Left forelimb (tissue), 1 donor: ENCODE results near the gene PDCD7.
"Not testable (repeated sequence)": the region's sequence is repeated elsewhere in the genome, so short reads cannot be mapped to it uniquely, and the experiment has no call there.

ENCODE experiments used
- DNase-seq: peaks from one replicate; pipeline ENCODE4 v3.0.0-alpha.2; 2018; ENCODE audit warnings: low spot score

The PDCD7 gene

GRCh38 chr15:65091946-65092770, 41.5 kb downstream of the PDCD7 start:
- DNase-seq, result no peak

GRCh38 chr15:65089206-65089824, 44.3 kb downstream of the PDCD7 start:
- DNase-seq, result no peak

GRCh38 chr15:65088643-65089021, 45.0 kb downstream of the PDCD7 start:
- no peak for DNase-seq

GRCh38 chr15:65087873-65088642, 45.5 kb downstream of the PDCD7 start:
- DNase-seq, result no peak

DNA sequence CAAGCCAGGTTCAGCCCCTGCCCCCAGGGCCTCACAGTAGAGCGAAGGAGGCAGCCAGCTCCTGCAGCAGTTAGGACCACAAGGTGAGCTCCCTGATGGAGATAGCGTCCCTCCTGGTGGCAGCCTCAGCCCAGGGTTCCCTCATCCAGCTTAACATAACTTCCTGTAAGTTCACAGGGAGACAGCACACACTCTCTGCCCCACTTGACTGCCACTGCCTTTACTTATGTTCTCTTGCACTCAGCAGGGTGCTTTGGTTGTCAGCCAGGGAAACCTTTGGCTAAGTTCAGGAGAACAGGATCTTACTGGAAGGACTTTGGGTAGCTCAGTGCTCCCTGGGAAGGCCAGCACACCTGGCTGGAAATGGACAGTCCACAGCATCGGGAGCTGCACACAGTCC, 46.2 kb downstream of the PDCD7 start:
- no peak for DNase-seq

GRCh38 chr15:65086680-65087111, 46.9 kb downstream of the PDCD7 start:
- DNase-seq, result no peak

DNA sequence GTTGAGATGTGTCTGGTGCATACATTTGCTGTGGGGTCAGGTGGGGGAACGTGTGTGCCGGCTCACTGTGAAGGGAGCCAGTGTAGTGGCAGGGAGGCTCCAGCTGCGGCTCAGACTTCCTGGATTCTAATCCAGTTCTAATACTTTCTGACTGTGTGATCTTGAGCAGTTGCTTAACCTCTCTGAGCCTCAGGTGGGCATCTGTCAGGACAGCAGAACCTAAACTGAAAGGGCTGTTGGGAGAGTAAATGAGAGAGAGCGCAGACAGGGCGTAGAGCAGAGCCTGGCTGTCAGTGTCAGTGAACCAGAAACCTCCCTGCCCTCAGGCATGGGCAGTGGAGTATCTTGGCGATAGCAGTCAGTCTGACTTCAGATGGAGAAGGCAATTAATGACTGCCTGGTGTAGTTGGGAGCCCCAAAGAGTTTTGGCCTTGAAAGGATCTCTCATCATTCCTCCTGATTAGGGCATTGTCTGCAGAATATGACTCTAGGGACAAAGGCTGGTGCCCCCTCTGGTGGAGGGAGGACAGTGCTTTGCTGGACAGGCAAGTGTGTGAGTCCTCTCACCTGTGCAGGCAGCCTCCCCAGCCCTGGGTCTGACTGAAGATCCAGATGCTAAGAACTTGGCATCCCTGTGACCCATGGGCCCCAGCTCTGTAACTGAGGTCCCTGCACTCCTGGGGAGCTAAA, 47.5 kb downstream of the PDCD7 start:
- DNase-seq, result no peak

DNA sequence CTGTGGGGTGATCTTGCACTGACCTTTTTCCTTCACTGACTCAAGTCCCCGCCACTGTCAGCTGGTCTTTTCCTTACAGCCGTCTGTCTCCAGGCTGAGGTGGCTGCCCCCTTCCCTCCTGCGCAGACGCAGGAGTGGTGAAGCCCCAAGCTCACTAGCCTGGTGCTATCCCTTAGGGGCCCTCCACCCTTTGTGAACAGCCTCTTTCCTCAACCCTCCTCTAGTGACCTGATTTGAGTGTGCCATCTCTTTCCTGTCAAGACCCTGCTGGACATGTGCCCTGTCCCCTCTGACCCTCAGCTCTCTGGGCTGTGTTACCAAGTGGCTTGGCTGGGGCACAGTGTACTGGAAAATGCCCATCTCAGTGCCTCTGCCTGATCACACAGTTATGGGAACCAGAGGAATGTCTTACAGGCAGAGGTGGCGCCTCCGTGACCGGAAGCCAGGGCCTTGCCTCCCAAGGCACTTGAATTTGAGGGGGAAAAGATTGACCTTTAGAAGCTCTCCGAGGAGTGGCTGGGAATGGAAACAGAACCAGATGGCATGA, 48.3 kb downstream of the PDCD7 start:
- no peak for DNase-seq

GRCh38 chr15:65084500-65085206, 49.0 kb downstream of the PDCD7 start:
- DNase-seq, result no peak

DNA sequence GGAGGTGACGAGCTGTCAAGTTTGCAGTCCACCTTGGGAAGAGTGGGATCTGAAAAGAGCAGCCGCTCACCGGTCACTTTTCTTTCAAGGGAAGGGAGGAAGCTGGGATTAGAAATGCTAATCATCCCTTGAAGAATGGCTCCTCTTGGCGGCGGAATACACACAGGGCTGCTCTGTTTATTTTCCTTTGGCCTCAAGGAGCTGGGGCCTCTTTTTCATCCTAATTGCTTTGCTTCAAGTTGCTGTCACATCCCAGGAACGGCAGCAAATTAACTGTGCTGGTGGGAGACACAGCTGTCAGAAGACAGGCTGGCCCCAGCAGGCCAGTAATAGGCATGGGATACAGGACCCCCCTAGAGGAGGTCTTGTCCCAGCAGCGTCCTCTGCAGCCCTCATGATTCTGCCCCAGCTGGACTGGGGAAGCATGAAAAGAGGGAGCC, 50.3 kb downstream of the PDCD7 start:
- DNase-seq, result no peak

DNA sequence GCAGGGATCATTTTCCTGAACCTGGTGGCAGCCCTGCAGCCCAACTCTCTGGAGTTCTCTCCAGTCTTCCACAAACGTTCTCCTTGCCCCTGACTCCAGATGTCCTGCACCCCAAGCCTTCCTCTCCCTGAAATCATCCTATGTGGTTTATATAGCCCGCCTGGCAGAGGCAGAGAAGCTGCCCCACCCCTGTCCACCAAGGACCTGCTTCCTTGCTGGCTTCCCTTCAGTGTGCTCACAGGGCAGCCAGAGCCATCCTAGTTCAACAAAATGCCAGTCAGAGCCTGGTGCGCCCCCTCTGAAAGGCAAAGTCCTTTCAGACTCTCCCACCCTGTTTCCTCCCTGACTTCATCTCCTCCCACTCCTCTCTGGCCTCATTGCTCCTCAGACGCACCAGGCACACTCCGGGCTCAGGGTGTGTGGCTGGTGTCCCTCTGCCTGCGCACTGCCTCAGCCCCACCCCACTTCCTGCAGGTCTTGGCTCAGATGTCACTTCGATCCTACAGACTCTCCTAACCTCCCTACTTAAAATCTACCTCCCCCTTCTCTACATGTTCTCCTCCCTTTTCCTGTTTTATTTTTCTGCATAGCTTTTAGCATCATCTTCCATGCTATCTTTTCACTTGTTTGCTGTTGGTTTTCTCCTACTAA, 51.2 kb downstream of the PDCD7 start:
- DNase-seq, result no peak

DNA sequence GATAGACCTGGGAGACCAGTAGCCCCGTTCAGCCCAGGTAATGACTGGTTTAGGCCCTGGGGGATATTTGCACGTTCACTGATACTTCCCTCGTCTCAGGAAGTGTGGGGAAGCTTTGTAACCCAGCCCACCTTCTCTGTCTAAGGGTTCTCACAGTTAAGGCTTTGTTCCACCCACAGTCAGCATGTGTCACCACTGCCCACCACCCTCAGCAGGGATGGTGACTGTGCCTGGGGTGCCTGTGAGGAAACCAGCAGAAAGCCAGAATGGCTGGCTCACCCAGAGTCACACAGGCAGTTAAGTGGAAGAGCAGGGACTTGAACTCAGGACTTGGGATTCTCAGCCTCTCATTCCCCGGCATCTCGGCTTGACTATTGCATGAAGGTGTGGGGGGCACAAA, 51.9 kb downstream of the PDCD7 start:
- DNase-seq, result no peak

GRCh38 chr15:65081270-65081669, 52.3 kb downstream of the PDCD7 start:
- no peak for DNase-seq

DNA sequence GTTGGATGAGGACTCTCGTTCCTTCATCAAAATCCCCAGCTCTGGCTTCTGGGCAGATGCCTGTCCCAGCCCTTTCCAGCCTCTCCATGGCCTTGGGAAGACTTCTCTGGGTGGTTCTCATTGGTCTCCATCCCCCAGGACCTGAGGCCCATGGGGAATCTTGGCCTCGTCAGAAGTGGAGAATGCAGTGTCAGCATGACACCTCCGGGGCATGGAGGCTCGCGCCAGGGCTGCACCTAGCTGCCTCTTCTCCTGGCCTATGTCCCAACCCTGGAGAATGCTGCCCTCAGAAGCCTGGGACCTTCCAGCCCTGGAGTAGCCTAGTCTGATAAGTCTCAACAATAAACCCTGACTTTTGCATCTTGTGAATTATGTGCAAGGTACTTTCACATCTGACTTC, 54.0 kb downstream of the PDCD7 start:
- no peak for DNase-seq

DNA sequence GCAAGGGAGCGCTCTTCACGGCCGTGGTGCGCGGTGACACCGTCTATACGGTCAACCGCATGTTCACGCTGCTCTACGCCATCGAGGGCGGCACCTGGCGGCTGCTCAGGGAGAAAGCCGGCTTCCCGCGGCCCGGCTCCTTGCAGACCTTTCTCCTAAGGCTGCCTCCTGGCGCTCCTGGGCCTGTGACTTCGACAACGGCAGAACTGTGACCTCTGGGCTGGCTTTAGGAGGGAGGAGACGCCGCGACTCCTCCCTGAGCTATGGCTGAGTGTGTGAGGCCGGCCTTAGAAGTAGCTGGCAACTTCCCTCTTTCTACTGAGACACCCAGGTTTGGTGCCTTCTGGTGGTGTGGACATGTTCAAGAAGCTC, 55.6 kb downstream of the PDCD7 start:
- DNase-seq, result no peak

DNA sequence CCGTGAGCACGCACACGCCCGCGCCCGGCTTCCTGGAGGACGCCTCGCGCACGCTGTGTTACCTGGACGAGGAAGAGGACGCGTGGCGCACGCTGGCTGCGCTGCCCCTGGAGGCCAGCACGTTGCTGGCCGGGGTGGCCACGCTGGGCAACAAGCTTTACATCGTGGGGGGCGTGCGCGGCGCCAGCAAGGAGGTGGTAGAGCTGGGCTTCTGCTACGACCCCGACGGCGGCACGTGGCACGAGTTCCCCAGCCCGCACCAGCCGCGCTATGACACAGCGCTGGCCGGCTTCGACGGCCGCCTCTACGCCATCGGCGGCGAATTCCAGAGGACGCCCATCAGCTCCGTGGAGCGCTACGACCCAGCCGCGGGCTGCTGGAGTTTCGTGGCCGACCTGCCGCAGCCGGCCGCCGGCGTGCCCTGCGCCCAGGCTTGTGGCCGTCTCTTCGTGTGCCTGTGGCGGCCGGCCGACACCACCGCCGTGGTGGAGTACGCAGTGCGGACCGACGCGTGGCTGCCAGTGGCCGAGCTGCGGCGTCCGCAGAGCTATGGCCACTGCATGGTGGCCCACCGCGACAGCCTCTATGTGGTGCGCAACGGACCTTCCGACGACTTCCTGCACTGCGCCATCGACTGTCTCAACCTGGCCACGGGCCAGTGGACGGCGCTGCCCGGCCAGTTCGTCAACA, 56.2 kb downstream of the PDCD7 start:
- DNase-seq, result no peak

DNA sequence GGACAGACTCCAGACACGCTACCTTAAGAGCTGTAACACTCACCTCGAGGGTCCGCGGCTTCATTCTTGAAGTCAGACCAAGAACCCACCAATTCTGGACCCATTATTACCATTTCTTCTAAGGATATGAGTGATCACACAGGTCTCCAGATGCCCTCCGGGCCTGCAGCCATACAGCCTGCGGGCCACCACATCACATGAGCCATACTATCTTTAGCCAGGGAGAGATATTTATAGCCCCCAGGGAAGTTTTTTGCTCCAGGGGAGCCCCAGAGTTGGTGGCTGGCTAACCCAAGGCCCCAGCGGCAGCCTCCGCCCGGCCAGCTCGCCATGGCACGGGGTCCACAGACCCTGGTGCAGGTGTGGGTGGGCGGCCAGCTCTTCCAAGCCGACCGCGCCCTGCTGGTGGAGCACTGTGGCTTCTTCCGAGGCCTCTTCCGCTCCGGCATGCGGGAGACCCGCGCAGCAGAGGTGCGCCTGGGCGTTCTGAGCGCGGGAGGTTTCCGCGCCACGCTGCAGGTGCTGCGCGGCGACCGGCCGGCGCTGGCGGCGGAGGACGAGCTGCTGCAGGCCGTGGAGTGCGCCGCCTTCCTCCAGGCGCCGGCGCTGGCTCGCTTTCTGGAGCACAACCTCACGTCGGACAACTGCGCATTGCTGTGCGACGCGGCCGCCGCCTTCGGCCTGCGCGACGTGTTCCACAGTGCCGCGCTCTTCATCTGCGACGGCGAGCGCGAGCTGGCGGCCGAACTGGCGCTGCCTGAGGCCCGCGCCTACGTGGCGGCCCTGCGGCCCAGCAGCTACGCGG, 56.9 kb downstream of the PDCD7 start, which contains the start of gene KBTBD13:
KBTBD13 (plus strand) TSS at position 261 of the 805 bp plus-strand sequence; CDS start at position 331, 70 bp downstream.
- no peak for DNase-seq

DNA sequence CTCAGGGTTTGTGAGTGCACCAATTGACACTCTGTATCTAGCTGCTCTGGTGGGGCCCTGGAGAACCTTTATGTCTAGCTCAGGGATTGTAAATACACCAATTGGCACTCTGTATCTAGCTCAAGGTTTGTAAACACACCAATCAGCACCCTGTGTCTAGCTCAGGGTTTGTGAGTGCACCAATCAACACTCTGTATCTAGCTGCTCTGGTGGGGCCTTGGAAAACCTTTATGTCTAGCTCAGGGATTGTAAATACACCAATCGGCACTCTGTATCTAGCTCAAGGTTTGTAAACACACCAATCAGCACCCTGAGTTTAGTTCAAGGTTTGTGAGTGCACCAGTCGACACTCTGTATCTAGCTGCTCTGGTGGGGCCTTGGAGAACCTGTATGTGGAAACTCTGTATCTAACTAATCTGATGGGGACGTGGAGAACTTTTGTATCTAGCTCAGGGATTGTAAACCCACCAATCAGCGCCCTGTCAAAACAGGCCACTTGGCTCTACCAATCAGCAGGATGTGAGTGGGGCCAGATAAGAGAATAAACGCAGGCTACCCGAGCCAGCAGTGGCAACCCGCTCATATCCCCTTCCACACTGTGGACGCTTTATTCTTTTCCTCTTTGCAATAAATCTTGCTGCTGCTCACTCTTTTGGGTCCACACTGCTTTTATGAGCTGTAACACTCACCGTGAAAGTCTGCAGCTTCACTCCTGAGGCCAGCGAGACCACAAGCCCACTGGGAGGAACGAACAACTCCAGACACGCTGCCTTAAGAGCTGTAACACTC, 57.8 kb downstream of the PDCD7 start:
- DNase-seq, result not testable (repeated sequence)
